Activated CD8-positive, alpha-beta memory T cell treated with anti-CD3 and anti-CD28 coated beads, Interleukin-2, amount 50 U/mL, for 4 hours (primary cell): ENCODE measurements around the gene ZNF441.
"Not testable (repeated sequence)": the region's sequence is repeated elsewhere in the genome, so short reads cannot be mapped to it uniquely, and the experiment has no call there.

Experiments
- DNase-seq: peaks from one replicate; pipeline ENCODE4 v3.0.0-alpha.2; 2020

Gene ZNF441

DNA sequence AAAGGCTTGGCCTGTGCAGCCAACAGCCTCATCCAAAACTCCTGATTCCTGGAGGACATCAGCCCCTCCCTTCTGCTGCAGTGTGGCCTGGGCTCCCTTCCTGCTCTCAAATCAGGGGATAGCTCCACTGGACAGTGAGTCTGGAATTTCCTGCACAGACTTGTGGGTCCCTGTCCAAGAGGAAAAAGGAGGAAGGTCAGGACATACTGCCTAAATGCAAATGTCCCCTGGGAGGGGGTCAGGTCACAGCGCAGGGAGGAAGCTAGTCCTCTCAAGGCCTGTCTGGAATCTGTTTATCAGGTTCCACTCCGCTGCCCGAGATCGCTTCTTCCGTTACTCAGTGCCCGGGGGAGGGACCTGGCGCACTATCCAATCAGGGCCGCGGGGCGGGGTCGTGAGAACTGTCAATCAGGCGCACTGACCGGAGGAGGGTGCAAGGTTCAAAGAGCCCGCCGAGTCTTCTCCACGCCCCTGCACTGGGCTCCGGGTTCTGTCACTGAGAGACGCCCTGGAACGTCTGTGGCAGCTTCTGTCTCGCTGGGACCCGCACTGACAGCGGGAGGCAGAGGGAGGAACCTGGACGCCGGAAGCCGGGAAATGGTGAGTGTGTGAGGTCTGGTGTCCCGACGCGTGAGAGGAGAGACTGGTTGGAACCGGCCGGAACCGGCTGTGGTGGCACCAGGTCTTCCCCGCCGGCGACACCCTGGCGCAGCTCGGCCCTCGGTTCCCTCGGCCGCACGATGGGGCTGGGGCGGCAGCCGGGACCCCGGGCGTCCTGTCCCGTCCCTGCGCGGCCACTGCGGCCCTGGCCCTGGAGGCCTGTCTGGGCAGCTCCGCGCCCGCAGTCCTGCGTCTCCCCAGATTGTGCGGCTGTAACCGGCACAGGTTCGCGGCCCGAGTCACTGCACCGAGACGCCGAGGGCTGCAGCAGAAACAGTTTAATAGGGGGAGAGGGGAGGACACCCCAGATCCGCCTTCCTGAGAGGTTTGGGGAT is at the start of gene ZNF441:
ZNF441 (plus strand) TSS at position 404 of the 995 bp plus-strand sequence; CDS start at position 598, 194 bp downstream.
- DNase-seq: peak; percentile 92

DNA sequence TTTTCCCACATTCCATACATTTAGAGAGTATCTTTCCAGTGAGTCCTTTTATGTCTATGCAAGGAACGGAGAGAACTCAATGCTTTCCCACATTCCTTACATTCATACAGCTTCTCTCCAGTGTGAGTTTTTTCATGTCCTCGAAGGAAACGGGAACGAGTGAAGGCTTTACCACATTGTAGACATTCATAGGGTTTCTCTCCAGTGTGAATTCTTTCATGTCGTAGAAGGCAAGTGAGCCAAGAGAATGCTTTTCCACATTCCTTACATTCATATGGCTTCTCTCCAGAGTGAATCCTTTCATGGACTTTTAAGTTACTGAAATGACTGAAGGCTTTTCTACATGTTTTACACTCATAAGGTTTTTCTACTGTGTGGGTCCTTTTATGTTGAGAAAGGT is 45.1 kb upstream of the ZNF441 start:
- no peak for DNase-seq

DNA sequence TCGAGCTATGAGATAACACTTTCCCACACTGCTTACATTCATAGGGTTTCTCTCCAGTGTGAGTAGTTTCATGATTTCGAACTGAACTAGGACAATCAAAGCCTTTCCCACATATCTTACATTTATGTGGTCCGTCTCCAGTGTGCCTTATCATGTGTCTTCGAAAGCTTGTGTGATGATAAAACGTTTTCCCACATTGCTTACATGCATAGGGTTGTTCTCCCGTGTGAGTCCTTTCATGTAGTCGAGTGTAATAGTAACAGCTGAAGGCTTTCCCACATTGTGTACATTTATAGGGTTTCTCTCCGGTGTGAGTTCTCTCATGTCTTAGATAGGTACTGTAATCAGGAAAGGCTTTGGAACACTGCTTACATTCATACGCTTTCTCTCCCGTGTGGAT is 44.4 kb upstream of the ZNF441 start:
- DNase-seq: no peak

DNA sequence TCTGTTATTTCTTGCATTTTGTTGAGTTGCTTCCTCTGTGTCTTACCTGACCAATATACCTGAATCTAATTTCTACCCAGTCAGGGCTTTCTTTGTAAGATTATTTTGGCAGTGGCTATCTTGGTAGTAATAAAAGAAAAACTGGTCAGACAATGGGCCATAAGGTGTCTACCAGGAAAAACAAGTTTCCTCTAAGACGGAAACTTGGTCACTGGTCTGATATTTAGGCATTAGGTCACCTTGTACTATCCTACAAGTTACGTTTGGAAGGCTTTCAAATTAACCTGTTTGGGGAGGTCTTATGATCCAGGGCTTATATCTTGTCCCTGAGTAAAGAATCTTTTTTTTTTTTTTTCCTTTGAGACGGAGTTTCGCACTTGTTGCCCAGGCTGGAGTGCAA is 37.2 kb upstream of the ZNF441 start:
- DNase-seq: no peak

DNA sequence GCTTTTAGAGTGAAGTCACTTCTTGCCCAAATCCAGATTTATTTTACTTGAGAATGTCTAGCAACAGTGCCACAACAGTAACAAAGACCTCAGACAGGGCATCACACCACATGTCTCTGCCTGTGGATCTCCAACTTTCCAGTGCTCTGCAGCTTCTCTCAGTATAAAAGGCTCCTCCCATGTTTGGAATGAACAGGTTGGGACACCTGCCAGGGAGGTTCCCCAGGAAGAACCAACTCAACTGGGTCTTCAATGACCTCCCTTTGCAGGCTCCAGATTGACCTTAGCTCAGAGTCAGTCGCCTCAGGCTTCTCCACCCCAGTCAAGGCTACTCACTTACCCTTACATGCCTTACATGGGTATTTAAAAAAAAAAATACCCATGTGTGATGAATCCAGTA is 31.4 kb upstream of the ZNF441 start:
- no peak for DNase-seq

DNA sequence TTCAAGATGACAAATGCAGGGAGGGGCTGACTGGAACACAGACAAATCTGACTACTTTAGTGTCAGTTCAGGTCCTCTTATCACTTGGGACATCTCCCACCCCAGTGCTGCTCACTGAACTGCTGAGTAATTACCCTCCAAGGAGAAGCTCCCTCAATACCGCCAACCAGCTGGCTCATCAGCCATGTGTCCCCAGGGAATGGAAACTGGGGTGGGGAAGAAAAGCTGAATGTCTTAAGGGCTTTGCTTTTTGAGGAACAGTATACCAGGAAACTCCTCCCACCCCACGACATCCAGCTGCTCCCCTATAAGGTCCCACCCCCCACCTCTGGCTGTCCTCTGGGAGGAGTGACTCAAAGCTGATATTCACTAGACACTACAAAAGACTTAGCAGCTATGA is 30.1 kb upstream of the ZNF441 start:
- DNase-seq: no peak

DNA sequence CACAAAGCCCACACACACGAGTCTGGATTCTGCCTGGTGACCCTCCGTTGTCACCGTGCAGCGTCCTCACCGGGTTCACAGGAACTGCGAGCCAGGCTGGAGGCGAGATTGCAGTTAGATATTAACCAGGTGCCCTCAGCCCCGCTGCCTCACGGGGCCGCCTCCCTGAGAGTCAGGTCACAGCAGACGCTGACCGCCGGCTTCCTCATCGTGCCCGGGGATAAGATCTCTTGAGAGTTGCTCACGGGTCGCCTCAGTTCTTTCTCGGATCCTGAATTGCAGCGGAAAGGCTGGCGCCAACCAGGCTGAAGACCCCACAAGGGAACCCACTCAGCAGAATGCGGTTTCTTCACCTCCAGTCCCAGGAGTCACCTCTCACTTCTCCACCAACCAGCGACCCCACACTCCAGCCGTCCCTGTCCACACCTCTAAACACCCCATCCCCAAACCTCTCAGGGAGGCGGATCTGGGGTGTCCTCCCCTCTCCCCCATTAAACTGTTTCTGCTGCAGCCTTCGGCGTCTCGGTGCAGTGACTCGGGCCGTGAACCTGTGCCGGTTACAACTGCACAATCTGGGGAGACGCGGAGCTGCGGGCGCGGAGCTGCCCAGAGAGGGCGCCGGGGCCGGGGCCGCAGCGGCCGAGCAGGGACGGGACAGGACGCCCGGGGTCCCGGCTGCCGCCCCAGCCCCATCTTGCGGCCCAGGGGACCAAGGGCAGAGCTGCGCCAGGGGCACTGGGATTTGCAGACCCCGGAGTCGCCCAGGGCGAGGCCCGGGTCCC is 28.6 kb upstream of the ZNF441 start:
- DNase-seq: peak; percentile 27

DNA sequence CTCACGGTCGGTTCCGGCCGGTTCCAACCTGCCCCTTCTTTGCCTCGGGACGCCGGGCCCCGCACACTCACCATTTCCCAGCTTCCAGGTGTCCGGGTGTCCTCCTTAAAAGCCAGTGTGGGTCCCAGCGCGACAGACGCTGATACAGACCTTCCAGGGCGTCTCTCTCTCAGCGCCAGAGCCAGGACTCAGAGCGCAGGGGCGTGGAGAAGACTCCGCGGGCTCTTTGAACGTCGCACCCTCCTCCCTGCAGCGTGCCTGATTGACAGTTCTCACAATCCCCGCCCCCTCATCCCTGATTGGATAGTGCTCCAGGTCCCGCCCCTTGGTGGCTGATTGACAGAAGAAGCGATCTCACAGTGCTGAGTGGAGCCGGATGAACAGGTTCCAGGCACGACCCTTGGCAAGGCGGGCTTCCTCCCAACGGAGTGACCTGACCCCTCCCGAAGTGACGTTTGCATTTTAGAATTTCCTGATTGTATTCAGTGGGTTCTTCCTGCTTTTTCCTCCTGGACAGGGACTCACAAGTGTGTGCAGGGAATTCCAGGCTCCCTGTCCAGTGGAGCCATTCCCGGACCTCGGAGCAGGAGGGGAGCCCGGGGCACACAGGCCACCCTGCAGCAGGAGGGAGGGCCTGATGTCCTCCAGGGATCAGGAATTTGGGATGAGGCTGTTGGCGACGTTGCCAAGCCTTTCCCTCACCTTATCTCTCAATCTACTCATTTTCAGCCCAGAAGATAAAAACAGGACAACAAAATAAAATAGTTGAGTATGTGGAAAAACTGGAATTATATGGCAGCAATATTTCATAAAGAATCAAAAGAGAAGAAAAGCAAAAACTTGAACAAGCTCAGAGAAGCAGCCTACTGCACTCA is 27.8 kb upstream of the ZNF441 start, which contains the start of gene ZNF823:
ZNF823 (minus strand) TSS at position 201 of the 875 bp plus-strand sequence; CDS start at position 74, 127 bp downstream.
- DNase-seq: peak; percentile 96

DNA sequence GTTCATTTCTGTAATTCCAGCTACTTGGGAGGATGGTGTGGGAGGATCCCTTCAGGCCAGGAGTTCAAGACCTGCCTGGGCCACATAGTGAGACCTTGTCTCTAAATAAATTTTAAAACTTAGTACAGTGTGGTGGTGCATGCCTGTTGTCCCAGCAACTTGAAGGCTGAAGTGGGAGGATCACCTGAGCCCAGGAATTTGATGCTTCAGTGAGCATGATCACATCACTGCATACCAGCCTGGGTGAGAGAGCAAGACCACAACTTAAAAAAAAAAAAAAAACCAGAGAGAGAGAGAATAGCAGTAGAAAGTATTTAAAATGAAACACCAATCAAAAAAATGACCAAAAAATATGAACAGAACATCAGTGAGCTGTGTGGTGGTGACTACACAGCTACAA is 20.9 kb upstream of the ZNF441 start:
- no peak for DNase-seq

DNA sequence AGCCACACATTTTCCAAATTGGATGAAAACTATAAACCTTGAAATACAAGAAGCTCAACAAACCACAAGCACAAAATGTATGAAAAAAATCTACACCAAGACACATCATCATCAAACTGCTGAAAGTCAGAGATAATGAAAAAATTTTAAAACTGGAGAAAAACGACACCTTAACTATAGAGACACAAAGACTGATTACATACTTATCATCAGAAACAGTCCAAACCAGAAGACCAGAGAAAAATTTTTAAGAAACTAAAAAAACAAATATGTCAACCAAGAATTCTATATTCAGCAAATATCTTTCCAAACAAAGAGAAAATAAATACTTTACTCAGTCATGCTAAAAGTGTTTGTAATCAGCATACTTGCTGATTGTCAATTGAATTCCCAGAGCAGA is 19.5 kb upstream of the ZNF441 start:
- no peak for DNase-seq

DNA sequence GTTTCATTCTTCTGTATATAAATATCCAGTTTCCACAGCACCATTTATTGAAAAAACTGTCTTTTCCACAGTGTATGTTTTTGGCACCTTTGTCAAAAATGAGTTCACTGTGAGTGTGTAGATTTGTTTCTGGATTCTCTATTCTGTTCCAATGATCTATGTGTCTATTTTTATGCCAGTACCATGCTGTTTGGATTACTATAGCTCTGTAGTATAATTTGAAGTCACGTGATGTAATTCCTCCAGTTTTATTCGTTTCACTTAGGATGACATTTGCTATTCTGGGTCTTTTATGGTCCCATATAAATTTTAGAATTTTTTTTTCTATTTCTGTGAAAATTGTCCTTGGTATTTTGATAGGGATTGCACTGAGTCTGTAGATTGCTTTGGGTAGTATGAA is 17.0 kb upstream of the ZNF441 start:
- no peak for DNase-seq

DNA sequence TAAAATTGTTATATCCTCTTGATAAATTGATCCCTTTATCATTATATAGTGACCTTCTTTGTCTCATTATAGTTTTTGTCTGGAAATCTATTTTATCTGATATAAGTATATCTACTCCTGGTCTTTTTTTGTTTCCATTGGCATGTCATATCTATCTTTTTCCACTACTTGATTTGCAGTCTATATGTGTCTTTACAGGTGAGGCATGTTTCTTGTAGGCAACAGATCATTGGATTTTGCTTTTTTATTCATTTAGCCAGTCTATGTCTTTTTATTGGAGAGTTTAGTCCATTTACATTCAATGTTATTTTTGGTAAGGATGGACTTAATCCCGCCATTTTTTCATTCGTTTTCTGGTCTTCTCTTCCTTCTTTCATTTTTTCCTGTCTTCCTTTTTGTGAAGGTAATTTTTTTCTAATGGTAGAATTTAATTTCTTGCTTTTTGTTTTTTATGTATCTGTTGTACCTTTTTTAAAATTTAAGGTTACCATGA is 14.5 kb upstream of the ZNF441 start:
- no peak for DNase-seq

DNA sequence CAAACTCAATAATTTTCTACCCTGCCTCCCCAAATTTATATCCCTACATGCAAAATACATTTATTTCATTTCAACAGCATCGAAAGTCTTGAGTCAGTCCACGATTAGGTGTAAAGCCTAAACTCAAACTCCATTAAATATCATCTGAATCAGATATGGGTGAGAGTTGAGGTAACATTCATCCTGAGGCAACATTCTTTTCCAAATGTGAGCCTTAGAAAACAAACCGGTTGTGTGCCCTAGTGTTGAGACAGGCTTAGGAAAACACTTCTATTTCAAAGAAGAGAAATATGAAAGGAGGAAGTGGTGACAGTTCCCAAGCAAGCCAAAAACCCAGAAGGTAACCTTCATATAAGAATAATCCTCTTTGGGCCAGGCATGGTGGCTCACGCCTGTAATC is 12.1 kb upstream of the ZNF441 start:
- DNase-seq: no peak

DNA sequence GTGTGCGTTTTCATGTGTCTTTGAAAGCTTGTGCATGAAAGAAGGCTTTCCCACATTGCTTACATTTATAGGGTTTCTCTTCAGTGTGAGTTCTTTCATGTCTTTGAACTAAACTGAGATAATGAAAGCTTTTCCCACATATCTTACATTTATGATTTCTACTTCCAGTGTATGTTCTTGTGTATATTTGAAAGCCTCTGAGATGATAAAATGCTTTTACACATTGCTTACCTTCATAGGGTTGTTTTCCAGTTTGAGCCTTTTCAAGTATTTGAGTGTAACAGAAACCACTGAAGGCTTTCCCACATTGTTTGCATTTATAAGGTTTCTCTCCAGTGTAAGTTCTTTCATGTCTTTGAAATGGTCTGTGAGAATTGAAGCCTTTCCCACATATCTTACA is 9.8 kb upstream of the ZNF441 start:
- DNase-seq: no peak

DNA sequence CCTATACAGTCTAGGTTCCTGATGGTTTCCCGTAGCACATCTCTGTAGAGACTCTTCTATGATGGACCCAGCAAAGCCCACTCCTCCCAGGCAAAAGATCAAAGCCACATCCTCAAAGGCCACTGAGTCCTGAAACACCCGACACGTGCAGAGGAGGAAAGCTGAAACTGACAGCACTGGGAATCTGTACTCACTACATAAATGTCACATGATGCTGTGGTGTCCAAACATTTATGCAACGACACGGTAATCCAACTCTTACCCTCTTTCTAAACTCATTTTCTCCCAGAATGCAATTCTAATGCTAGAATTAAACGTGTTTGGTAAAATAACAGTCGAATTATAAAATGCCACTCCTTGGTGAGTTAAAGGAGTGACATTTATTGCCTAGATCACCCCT is 7.0 kb upstream of the ZNF441 start:
- DNase-seq: no peak

DNA sequence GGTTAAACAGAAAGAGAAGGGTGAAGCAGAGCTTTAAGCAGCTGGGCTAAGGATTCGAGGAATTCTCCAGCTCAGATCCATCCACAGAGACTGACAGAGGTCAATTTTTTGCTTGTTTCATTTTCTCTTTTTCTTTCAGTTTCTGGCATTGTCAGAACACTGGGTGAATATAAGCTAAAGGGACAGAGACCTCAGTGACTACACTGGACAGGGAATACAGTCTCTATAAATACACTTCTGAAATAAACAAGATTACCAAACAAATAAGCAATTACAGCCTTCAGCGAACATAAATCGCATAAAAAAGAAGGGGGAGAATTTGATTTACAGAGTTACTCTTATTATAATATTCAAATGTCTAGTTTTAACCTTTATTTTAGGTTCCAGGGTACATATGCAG is 3.7 kb upstream of the ZNF441 start:
- DNase-seq: no peak

DNA sequence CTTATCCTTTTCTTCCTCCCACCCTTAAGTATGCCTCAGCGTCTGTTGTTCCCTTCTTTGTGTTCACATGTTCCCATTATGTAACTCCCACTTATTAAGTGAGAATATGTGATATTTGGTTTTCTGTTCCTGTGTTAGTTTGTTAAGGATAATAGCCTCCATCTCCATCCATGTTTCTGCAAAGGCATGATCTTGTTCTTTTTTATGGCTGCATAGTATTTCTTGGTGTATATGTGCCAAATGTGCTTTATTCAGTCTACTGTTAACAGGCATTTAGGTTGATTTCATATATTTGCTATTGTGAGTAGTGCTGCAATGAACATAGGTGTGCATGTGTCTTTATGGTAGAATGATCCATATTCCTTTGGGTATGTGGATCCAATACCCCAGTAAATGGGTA is 3.2 kb upstream of the ZNF441 start:
- no peak for DNase-seq

DNA sequence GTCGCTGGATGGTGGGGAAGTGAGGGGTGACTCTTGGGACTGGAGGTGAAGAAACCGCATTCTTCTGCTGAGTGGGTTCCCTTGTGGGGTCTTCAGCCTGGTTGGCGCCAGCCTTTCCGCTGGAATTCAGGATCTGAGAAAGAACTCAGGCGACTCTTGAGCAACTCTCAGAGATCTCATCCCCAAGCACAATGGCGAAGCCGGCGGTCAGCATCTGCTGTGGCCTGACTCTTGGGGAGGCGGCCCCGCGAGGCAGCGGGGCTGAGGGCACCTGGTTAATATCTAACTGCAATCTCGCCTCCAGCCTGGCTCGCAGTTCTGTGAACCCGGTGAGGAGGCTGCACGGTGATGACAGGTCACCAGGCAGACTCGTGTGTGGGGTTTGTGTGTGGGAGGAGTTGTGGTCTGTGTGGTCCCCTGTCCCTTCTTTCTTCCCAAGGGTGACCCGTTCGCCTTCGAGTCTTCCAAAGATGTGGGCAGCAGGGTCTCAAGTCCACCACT is 883 bp downstream of the ZNF441 start:
- peak; percentile 19 for DNase-seq

DNA sequence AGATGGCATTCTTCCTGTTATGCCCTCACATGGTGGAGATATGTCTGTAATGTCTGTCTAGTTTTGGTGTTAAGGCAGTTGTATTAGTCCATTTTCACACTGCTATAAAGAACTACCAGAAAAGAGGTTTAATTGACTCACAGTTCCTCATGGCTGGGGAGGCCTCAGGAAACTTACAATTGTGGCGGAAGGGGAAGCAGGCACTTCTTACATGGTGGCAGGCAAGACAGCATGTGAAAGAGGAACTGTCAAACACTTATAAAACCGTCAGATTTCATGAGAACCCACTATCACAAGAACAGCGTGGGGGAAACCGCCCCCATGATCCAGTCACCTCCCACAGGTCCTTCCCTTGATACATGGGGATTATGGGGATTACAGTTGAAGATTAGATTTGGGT is 3.2 kb downstream of the ZNF441 start:
- DNase-seq: no peak

DNA sequence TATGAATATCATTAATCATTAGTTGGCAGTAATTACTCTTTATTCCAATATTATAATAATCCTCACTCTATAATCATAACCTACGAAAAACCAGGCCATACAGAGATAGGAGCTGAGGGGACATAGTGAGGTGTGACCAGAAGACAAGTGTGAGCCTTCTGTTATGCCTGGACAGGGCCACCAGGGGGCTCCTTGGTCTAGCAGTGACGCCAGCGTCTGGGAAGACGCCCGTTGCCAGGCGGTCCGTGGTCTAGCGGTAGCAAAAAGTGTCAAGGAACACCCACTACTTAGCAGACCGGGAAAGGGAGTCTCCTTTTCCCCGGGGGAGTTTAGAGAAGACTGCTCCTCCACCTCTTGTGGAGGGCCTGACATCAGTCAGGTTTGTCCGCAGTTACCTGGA is 4.7 kb downstream of the ZNF441 start:
- DNase-seq: not testable (repeated sequence)

DNA sequence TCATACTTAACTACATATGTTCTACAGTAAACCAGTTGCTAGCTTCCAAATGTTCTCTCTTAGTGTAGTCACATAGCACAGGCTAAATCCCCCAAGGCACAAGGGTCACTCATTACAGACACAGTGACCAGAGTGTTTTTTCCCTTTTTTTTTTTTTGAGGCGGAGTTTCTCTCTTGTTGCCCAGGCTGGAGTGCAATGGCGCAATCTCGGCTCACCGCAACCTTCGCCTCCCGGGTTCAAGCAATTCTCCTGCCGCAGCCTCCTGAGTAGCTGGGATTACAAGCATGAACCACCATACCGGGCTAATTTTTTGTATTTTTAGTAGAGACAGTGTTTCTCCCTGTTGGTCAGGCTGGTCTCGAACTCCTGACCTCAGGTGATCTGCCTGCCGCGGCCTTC is 9.9 kb downstream of the ZNF441 start:
- DNase-seq: not testable (repeated sequence)

DNA sequence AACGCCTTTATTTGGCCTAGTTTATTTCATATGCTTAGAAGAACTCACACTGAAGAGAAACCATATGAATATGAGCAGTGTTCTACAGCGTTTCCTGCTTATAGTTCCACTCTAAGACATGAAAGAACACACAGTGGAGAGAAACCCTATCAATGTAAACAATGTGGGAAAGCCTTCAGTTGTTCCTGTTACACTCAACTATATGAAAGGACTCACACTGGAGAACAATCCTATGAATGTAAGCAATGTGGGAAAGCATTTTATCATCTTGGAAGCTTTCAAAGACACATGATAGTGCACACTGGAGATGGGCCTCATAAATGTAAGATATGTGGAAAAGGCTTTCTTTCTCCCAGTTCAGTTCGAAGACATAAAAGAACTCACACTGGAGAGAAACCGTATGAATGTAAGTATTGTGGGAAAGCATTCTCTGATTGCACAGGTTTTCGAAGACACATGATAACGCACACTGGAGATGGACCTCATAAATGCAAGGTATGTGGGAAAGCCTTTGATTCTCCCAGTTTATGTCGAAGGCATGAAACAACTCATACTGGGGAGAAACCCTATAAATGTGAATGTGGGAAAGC is 13.7 kb downstream of the ZNF441 start:
- no peak for DNase-seq
